HG03432 (cell line): ENCODE data around the gene TRIM7.
A peak's percentile ranks its signal among the peaks of the same experiment; 100 is the strongest.
"Not testable (repeated sequence)": the region's sequence is repeated elsewhere in the genome, so short reads cannot be mapped to it uniquely, and the experiment has no call there.

ENCODE experiments used
- ATAC-seq: cut with Tn5 transposase; IDR thresholded peaks from one replicate; pipeline ENCODE4 v1.9.1; 2021; ENCODE audit warnings: mild to moderate bottlenecking, moderate library complexity; ENCODE audit not compliant: unreplicated experiment

Gene TRIM7

DNA sequence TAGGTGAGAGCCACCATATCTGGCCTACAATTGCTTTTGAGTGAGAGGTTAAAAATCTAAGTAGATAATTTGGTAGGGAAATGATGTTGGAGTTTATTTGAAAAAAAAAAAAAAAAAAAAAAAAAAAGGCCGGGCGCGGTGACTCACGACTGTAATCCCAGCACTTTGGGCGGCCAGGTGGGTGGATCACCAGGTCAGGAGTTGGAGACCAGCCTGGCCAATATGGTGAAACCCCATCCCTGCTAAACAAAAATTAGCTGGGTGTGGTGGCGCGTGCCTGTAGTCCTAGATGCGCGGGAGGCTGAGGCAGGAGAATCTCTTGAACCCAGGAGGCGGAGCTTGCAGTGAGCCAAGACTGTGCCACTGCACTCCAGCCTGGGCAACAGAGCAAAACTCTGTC is 9.3 kb upstream of the TRIM7 start:
- ATAC-seq = not testable (repeated sequence)

DNA sequence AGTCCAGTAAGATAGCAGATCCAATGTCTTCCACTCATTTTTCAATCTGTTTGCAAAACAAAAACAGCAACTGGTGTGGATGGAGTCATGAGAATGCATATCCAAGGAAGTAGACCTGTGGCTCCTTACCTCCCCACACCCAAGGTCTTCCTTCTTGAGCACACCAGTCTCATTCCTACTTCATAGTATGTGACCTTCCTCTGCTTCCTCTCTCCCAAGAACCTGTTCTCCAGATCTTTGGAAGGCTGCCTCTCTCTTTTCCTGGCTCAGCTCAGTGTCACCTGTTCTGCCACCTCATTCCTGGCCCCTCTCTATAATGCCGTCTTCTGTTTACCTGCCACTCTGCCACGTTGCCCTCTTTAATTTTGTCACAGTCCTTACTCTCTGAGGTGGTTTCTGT is 7.9 kb upstream of the TRIM7 start:
- ATAC-seq = no peak

DNA sequence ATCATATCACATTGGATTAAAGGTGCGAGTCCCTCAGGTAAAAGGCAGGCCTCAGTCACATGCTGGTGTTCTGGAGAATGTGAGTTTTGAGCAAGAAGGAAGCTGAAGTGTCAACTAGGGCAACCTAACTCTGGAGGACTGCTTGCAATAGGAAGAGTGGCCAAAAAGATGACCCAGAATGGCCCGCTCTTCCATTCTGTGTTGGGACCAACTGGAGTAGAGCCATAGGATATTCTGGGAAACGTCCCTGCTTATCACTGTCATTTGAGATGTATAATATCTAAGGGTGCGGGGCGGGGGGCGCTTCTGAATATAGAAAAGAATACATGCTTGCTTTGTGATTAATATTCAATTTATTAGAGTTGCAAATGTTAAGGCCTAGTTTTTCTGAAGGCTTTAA is 7.1 kb upstream of the TRIM7 start:
- no peak for ATAC-seq

DNA sequence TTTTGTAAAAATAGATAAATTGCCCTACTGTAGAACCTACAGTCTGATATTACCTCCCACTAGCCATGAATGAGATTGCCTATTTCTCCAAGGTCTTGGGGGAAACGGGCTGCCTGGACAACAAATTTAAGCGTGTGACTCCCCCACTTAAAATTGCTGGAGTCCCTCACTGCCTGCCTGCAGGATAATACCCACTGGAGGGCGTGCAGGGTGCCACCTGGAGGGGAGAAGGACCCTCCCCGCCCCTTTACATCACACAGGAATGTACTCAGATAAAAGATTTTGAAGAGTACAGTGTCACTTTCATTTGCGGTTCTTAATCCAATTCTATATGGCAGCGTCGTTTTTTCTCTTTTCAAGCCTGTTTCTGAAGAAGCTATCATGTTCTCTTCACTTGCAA is 6.2 kb upstream of the TRIM7 start:
- no peak for ATAC-seq

DNA sequence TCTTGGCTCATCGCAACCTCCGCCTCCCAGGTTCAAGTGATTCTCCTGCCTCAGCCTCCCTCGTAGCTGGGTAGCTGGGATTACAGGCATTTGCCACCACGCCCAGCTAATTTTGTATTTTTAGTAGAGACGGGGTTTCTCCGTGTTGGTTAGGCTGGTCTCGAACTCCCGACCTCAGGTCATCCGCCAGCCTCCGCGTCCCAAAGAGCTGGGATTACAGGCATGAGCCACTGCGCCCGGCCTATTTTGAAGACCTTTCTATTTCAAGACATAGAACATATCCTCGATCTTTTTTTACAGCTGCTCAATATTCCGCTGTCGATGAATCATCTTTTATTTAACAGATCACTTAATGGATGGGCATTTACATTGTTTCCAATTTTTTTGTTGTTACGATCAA is 5.7 kb upstream of the TRIM7 start:
- not testable (repeated sequence) for ATAC-seq

DNA sequence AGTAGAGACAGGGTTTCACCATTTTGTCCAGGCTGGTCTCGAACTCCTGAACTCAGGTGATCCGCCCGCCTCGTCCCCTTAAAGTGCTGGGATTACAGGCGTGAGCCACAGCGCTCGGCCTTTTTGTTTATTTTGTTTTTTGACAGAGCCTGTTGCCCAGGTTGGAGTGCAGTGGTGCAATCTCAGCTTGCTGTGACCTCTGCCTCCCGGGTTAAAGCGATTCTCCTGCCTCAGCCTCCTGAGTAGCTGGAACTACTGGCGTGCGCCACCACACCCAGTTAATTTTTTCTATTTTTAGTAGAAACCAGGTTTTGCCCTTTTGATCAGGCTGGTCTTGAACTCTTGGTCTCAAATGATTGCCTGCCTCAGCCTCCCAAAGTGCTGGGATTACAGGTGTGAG is 5.2 kb upstream of the TRIM7 start:
- not testable (repeated sequence) for ATAC-seq

DNA sequence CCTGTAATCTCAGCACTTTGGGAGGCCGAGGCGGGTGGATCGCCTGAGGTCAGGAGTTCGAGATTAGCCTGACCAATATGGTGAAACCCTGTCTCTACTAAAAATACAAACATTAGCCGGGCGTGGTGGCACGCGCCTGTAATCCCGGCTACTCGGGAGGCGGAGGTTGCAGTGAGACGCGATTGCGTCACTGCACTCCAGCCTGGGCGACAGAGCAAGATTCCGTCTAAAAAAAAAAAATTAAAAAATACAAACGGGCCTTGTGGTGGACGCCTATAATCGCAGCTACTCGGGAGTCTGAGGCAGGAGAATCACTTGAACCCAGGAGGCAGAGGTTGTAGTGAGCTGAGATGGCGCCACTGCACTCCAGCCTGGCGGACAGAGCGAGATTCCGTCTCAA is 4.0 kb upstream of the TRIM7 start:
- ATAC-seq = not testable (repeated sequence)

DNA sequence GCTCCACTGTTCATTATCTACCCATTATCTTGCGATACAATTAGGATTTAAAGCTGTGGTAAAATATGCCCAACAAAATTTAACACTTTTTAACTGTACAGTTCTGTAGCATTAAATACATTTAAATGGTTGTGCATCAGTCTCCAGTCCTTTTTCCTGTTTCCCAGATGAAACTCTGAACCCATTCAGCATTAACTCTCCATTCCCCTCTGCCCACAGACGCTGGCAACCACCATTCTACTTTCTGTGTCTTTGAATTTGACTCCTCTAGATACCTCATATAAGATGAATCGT is 2.9 kb upstream of the TRIM7 start:
- ATAC-seq = no peak

DNA sequence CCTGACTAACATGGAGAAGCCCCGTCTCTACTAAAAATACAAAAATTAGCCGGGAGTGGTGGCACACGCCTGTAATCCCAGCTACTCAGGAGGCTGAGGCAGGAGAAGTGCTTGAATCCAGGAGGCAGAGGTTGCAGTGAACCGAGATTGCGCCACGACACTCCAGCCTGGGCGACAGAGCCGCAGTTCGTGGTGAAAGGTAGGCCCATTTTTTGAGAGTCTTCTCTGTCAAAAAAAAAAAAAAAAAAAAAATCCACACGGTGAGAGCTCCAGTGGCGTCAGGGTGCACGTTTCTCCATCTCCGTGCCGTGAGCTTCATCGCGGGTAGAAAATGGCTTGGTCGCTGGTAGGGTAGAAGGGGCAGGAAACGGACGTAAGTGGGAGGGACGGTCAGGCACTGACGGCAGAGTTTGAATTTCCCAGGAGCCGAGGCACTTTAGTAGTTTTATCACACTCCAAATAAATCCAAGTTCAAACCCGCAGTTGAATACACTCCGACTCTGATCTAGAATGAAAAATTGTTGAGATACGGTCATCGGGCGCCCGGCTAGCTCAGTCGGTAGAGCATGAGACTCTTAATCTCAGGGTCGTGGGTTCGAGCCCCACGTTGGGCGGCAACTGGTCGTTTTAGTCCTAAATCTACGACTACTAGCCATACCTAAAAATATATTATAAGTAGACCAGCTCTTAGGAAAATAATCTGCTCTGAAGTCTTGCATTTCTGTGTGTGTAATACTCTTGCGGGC is 2.4 kb upstream of the TRIM7 start:
- peak; percentile 37 for ATAC-seq

DNA sequence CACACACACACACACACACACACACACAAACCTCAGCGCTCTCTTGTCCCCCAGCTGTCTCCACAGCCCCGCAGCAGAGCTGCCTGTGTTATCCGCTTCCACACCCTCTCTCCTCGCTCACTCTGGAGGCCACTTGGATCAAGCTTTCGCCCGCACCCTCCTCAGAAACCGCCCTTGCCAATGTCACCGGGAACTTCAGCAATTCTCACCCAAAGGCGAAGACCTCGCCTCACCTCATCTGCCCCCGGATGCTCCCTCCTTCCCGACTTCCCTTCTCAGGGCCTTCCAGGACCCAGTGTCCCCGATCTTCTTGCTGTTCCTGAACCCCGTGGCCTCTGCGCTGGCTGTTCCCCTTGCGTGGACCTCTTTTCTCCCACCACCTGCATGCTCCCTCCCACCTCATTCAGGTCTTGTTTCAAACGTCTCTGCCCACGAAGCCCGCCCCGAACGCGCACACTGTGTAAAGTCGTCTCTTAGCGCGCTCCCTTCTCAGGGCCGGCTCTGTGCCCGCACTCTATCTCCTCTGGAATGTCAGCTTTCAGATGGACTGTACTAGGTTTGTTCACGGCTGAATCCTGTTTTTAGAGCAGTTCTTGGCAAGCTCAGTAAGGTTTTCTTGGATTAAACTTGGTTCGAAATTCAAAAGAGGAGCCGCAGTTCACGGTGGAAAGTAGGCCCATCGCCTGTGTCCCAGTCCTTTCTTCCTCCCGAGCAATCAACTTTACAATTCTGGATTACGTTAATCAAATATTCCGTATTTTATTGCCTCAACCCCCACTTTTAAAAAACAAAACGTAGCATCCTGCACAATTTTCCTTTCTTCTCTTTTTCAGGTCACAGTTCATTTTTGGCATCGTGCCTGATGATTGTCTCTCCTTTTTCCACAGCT is 1.0 kb upstream of the TRIM7 start:
- no peak for ATAC-seq

DNA sequence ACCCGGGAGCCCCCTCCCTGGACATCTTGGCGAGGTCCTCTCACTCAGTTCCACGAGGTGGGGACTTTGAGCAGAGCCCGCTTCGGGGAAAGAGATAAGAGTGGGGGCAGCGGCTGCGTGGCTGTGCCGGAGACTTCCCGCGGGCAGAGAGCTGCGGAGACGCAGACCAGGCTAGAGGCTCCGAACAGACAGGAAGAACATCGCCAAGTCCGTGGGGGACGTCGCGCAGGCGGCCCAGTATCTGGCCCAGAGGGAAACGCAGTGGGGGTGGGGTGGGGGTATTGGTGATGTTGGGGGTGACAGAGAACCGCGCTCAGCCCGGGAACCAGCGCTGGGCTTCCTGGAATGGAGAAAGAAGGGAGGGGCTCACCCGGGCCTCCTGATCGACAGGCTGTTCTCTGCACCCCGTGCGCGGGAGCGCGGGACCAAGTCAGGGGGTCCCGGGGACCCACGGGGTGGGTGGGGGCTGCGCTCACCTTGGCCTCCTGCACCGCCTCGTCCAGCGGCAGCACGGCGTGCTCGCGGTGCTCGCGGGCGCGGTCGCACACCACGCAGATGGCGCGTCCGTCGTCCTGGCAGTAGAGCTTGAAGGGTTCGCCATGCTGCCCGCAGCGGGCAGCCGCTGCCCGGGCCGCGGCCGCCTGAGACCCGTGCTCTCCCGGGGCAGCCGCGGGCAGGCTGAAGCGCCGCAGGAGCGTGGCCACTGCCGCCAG is 727 bp downstream of the TRIM7 start:
- no peak for ATAC-seq

DNA sequence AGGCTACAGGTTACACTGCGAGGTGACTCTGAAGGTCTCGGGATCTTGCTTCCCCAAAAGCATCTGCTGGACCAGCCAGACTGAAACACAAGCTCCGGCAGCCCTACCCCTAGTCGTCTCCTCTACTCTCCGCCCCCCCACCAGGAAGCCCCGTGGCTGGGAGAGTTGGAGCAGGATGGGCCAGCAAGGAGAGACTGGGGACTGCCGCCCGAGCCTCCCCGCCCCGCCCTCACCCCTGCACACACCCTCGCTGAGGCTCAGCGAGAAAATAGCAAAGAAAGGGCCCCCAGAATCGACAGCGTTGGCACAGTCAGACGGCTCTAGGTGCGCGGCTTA is 1.3 kb downstream of the TRIM7 start:
- ATAC-seq = no peak

DNA sequence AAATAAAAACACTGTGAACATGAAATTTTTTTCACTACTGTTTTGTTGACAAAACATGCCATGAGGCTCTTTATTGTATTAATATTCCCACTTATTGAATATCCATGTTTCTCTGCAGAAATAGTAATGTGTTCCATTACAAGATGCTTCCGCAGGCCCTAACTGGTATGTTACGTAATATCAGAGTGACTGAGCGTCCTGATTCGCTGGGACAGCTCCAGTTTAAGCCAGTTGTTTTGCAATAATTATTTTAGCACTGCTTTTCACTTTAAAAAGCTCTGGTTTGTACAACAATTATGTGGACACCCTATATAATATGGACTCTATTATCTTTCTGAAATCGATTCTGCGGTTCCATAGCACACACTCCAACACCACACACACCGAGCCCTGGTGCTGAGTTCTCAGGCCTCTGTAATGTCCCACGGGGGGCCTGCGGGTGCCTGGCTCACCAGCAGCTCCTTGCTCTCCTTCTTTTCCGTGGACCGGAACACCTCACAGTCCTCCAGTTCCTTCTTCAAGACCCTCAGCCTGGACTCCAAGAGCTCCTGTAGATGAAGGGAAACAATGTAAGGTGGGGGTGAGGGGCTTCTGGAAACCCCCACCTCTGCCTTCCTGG is 1.8 kb downstream of the TRIM7 start:
- ATAC-seq = no peak

DNA sequence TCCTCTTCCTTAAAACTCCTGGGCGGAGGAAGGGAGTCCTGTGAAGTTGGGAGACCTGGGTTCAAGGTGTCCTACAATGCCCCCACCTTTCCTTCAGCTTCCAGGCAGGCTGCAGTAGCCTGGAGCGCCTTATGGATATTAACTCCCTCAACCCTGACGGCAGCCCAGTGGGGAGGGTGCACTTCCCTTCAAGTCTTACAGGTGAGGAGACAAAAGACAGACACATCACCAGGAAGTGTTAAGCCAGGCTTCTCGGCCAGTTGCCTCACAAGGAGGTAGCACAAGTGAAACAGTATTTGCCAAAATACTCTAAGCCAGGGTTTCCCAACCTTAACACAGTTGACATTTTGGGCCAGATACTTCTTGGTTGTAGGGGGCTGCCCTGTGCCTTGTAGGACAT is 4.2 kb downstream of the TRIM7 start:
- no peak for ATAC-seq

DNA sequence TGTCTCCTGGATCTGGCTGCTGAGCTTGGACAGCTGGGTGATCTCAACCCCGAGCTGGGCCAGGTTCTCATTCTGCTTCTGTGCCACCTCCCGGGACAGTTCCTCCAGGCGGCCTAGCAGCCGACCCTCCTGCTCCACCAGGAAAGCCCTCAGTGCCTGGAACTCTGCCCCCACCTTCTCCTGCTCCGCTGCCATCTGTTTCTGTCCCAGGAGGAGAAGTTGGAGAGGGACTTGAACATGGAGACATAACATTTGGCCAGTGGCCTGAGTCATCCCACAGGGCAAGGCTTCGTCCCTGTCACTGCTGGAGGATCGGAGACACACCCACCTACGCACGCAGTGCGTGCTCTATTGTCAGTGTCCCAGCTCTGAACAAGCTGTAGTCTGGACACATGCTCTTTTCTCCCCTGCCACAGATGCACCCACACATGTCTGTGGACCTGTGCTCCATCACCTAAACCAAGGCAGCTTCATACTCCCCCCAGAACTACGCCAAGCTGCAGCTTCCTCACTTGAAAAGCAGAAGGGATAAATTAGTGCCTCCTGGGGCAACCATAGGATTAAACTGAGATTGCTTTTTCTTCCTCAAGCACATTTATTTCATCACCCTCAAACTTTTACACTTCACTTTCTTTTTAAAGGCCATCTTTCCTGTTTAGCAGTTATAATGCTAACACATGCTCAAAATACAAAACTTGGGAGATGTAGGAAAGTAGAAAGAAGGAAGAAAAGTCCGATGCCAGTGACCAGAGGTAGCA is 4.9 kb downstream of the TRIM7 start:
- no peak for ATAC-seq

DNA sequence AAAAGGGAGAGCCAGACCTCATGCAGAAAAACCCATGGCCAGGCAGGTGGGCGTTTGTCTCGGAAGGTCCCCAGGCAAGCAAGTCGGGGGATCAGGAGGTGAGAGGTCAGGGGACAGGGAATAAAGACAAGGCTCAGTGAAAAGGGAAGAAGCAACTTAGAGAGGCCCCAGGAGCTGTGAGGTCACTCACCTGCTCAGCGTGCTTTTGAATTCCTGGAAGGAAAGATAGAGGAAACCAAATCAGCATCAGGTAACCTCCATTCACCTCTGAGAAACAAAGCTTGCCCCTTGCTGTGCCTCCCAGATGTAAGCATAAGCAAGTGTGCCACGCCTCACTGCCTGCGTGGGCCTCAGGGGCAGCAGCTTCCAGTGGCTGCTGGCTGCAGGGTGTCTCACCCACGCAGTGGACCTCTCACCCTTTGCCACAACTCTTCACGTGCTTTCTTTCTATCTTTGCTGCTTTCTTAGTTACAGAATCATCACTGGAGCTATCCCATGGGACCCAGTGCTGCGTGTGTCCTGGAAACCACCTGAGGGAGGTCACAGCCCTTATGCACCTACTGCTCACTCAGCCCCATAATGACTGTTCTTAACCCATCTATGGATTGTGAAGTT is 6.0 kb downstream of the TRIM7 start:
- ATAC-seq = peak; percentile 72

DNA sequence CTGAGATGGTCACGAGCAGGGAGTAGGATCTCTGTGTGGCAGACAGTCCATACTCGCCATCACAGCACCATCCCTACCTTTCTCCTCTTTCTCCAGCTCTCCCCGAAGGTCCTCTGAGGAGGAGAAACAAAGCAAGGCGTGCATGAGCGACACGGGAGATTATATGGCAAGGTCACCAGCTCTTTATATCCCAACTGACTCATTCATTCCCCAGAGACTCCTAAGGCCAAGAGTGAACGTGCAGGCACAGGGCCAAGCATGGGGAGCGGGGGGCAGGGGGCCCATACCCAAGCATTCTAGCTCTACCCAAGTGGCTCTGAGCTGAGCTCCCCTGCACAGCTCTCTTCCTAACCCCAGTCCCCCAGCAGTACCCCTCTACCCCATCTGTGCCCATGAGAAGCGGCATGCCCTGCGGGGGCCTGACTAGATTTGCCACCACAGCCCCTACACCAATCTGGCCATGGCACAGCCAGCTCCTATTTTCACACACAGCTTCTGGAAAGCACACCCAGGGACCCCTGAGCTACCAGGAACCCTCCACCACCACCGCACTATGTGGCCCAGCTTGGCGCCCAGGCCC is 6.8 kb downstream of the TRIM7 start:
- no peak for ATAC-seq

DNA sequence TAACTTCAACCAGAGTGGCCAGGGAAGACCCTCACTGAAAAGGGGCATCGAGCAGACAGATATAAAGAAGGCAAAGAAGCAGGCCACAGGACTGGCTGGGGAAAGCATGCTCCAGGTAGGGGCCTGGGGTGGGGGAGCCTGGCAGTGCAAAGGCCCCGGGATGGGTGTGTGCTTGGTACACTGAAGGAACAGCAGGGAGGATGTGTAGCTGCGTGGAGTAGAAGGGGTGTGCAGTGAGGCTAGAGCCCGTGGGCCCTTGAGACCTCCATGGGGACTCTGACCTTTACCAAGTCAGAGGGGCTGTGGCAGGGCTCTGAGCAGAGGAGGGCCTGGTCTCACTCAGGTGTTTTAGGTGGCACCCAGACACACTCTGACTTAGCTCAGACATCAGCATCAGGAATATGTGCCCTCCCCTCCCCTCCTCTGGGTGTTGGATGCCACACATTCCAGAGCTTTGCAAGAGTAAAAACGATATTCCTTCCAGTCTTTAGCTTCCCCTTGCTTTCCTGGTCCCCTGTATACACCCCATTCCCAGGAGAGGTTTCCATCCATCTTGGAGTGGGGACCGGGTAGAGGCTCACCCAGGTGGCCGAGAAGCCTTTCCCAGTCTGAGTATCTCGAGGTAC is 7.6 kb downstream of the TRIM7 start:
- ATAC-seq = no peak

DNA sequence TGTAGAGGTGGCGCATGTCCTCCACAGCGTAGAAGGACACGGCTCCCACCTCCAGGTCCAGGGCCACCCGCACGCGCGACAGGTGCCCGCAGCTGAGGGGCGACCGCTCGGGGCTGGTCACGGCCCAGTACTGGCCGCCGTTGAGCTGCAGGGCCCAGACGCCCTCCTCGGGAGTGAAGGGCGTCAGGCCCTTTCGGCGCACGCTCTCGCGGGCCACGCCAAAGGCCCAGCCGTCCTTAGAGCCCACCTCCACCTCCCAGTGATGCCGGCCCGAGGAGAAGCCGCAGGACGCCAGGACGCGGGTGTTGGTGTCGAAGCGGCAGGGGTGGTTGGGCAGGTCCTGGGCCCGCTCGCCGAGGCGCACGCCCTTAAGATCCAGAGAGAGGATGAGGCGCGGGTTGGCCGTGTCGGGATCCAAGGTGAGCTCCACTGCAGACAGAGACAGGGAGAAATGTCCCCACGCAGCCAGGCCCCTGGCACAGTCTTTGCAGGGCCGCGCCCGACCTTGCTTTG is 9.7 kb downstream of the TRIM7 start:
- ATAC-seq = no peak
